ENCODE measurements around the gene MATN3. TPM values are rescaled to one million over a fixed set of nuclear protein-coding genes. Genes with fewer than 3 reads are reported as not detected.

Gene MATN3
- total RNA-seq, 4 donors from 2014 or later = 0.28 to 9.1 (median 1.5) TPM

GRCh38 chr2:19988600-19988999 lies 23.9 kb downstream of the MATN3 start:
- ATAC-seq (ENCODE audit: low FRiP score) (no peak), DNase-seq (ENCODE audit: low spot score) (no peak)
- TF ChIP-seq CTCF (IDR thresholded peaks at IDR 0.05) = no peak

GRCh38 chr2:19987936-19988335 lies 24.5 kb downstream of the MATN3 start:
- no peak for ATAC-seq (ENCODE audit: low FRiP score)
- DNase-seq (ENCODE audit: low spot score) = no peak
- TF ChIP-seq CTCF (IDR thresholded peaks at IDR 0.05) = no peak

- TF ChIP-seq CTCF (IDR thresholded peaks at IDR 0.05) = no peak
- ATAC-seq (ENCODE audit: low FRiP score) = no peak
- DNase-seq (ENCODE audit: low spot score) = no peak
Measured at GRCh38 chr2:19982268-19982667, 30.2 kb downstream of the MATN3 start.

GRCh38 chr2:19979932-19980331 lies 32.5 kb downstream of the MATN3 start:
- ATAC-seq (ENCODE audit: low FRiP score) (no peak), DNase-seq (ENCODE audit: low spot score) (no peak)
- no peak for TF ChIP-seq CTCF (IDR thresholded peaks at IDR 0.05)

GRCh38 chr2:19973466-19973865 lies 39.0 kb downstream of the MATN3 start:
- TF ChIP-seq CTCF (IDR thresholded peaks at IDR 0.05) = no peak

GRCh38 chr2:19971691-19972090 lies 40.8 kb downstream of the MATN3 start:
- DNase-seq (ENCODE audit: low spot score) = no peak
- no peak for TF ChIP-seq CTCF (IDR thresholded peaks at IDR 0.05)
- no peak for ATAC-seq (ENCODE audit: low FRiP score)

More at GRCh38 chr2:19973466-19973865, 39.0 kb downstream of the MATN3 start:
- ATAC-seq (ENCODE audit: low FRiP score) = no peak
- no peak for DNase-seq (ENCODE audit: low spot score)

GRCh38 chr2:19963386-19963785 lies 49.1 kb downstream of the MATN3 start:
- no peak for DNase-seq (ENCODE audit: low spot score)

More at GRCh38 chr2:19963386-19963785, 49.1 kb downstream of the MATN3 start:
- no peak for ATAC-seq (ENCODE audit: low FRiP score)
- no peak for TF ChIP-seq CTCF (IDR thresholded peaks at IDR 0.05)

All from omental fat pad (tissue), 4 donors.